OCI-LY7 (cell line): ENCODE measurements around the gene HDGFL3. TPM values are rescaled to one million over a fixed set of nuclear protein-coding genes. Genes with fewer than 3 reads are reported as not detected.

Source experiments
- BruUV-seq: library from RNA; stranded (reverse); fragments of 400-500 nt; replicated peaks from 2 replicates; lab custom pipeline; 2021; lab: Mats Ljungman, UMichigan
- CTCF ChIA-PET: fragments of 300-600 bp; sonication (Branson Sonifier 250); formaldehyde crosslinking; loops from one replicate; lab custom pipeline; 2022; ENCODE audit warnings: antibody characterized with exemption; ENCODE audit not compliant: unreplicated experiment; lab: Charles Lee
- POLR2A ChIA-PET: fragments of 300-600 bp; sonication (Branson Sonifier 250); formaldehyde crosslinking; loops from one replicate; lab custom pipeline; 2022; ENCODE audit warnings: antibody characterized with exemption; lab: Charles Lee
- DNase-seq: peaks from one replicate; pipeline ENCODE4 v3.0.0-alpha.2; 2015; ENCODE audit warnings: low spot score
- H2AFZ ChIP-seq: fragments of 200-600 bp; sonication (generic), shearing (Covaris generic); 2 replicates; pipeline ENCODE4 v1.6.1; 2014; ENCODE audit warnings: mild to moderate bottlenecking, antibody characterized with exemption, low read length, moderate library complexity
- H3K27ac ChIP-seq: fragments of 200-600 bp; sonication (generic); 2 replicates; pipeline ENCODE4 v1.5.1; 2014; ENCODE audit warnings: mixed run types, low read depth, mild to moderate bottlenecking, moderate library complexity, low read length, inconsistent platforms; ENCODE audit not compliant: poor library complexity, severe bottlenecking
- H3K36me3 ChIP-seq: fragments of 200-600 bp; sonication (generic); 2 replicates; pipeline ENCODE4 v1.6.1; 2014; ENCODE audit warnings: mild to moderate bottlenecking, antibody characterized with exemption, low read length, moderate library complexity, mixed read lengths; ENCODE audit not compliant: insufficient read depth
- H3K4me1 ChIP-seq: fragments of 200-600 bp; sonication (generic); 2 replicates; pipeline ENCODE4 v1.5.1; 2014; ENCODE audit warnings: mild to moderate bottlenecking, low read length; ENCODE audit not compliant: insufficient read depth, poor library complexity, severe bottlenecking
- H3K4me2 ChIP-seq: fragments of 200-600 bp; sonication (generic); 2 replicates; pipeline ENCODE4 v1.6.1; 2014; ENCODE audit warnings: mild to moderate bottlenecking, low read length
- H3K4me3 ChIP-seq: fragments of 200-600 bp; sonication (generic); 2 replicates; pipeline ENCODE4 v1.5.1; 2014; ENCODE audit warnings: mild to moderate bottlenecking, low read depth, low read length; ENCODE audit not compliant: poor library complexity, severe bottlenecking
- H3K79me2 ChIP-seq: fragments of 200-600 bp; sonication (generic); 2 replicates; pipeline ENCODE4 v1.6.1; 2016; ENCODE audit warnings: low read depth, mild to moderate bottlenecking, low read length, moderate library complexity, mixed read lengths; ENCODE audit not compliant: insufficient read depth
- H3K9me2 ChIP-seq: fragments of 200-600 bp; sonication (generic); 2 replicates; pipeline ENCODE4 v1.6.1; 2016; ENCODE audit warnings: mild to moderate bottlenecking, low read length, mixed read lengths; ENCODE audit not compliant: insufficient read depth
- H3K9me3 ChIP-seq: fragments of 200-600 bp; sonication (generic); 2 replicates; pipeline ENCODE4 v1.6.1; 2014; ENCODE audit warnings: mild to moderate bottlenecking, mixed run types, low read length, mixed read lengths
- H4K20me1 ChIP-seq: fragments of 200-600 bp; sonication (generic); 2 replicates; pipeline ENCODE4 v1.6.1; 2014; ENCODE audit warnings: mild to moderate bottlenecking, antibody characterized with exemption, low read length, moderate library complexity, mixed read lengths; ENCODE audit not compliant: insufficient read depth
- EZH2phosphoT487 ChIP-seq: fragments of 200-600 bp; sonication (generic); IDR thresholded peaks from 2 replicates; pipeline ENCODE4 v1.6.1; 2018; ENCODE audit warnings: low read depth, borderline replicate concordance, mild to moderate bottlenecking, mixed run types, antibody characterized with exemption, low read length, moderate library complexity, mixed read lengths
- intact Hi-C: fragments of 100-400 bp; cut with micrococcal nuclease; formaldehyde crosslinking; loops from one replicate; pipeline ENCODE4 v1.10.0; 2022; ENCODE audit not compliant: unreplicated experiment
- total RNA-seq, 2 experiments: library from RNA; depleted of rRNA in 1 of 2; stranded (reverse); fragments of >200 nt in 1 of 2; shearing (Covaris generic) in 1 of 2; gene quantifications; 2 replicates each; pipeline ENCODE4 v1.2.3, GENCODE V29; 2014 to 2022
- TF ChIP-seq, protein P1 (sequence below): fragments of 200-600 bp; sonication (generic); conservative IDR thresholded peaks from 2 replicates; pipeline ENCODE4 v1.5.1; 2014; ENCODE audit warnings: mild to moderate bottlenecking, antibody characterized with exemption, low read length, moderate library complexity, mixed read lengths

The HDGFL3 gene
- total RNA-seq, 2 experiments from 2014 or later, result 29.3 to 74.4 TPM

DNA sequence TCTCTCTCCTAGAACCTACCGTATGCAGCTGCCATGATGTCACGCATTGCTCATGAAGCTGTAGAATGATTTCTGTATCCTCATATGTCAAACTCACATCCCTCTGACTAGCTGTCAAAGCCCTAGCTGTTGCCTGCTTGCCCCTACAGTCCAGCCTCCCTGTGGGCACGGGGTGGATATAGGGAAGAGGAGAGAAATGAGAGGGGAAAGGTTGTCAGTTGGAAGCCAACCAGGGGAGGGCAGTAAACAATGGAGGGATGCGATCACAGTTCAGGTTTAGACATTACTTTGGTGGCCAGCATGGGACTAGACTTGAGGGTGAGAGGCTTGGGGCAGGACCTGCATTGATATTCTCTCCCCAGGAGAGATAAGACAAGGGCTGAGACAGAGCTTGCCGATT, 1.7 kb upstream of the HDGFL3 start:
- peaks cover 24% of the 10 kb centered on the region for H3K4me1 ChIP-seq
- H4K20me1 ChIP-seq, result no peaks in the 10 kb centered on the region
- H3K4me2 ChIP-seq, result no peak overlapping the region
- no TSS peak for BruUV-seq
- no peak overlapping the region for H3K27ac ChIP-seq
- H3K36me3 ChIP-seq, result no peaks in the 10 kb centered on the region
- CTCF ChIA-PET, result no interaction called here
- no peak for DNase-seq
- POLR2A ChIA-PET, result interaction anchor here (0.6 to 1.0 kb wide), 3 partner anchors 142 to 235 kb away, joined by 3 to 9 read pairs (median 3); no protein-coding TSS in a partner anchor
- H3K9me3 ChIP-seq, result no peaks in the 10 kb centered on the region
- H2AFZ ChIP-seq, result no peak overlapping the region
- intact Hi-C loops, result loop anchor here (5.0 to 10.0 kb wide), 5 partner anchors 362 to 1162 kb away; partner anchors contain the start of gene MEX3B
- H3K9me2 ChIP-seq, result no peaks in the 10 kb centered on the region
- H3K79me2 ChIP-seq, result peaks cover 25% of the 10 kb centered on the region
- no peak overlapping the region for H3K4me3 ChIP-seq
- TF ChIP-seq EZH2phosphoT487, result no peak
- TF ChIP-seq, protein P1, sequence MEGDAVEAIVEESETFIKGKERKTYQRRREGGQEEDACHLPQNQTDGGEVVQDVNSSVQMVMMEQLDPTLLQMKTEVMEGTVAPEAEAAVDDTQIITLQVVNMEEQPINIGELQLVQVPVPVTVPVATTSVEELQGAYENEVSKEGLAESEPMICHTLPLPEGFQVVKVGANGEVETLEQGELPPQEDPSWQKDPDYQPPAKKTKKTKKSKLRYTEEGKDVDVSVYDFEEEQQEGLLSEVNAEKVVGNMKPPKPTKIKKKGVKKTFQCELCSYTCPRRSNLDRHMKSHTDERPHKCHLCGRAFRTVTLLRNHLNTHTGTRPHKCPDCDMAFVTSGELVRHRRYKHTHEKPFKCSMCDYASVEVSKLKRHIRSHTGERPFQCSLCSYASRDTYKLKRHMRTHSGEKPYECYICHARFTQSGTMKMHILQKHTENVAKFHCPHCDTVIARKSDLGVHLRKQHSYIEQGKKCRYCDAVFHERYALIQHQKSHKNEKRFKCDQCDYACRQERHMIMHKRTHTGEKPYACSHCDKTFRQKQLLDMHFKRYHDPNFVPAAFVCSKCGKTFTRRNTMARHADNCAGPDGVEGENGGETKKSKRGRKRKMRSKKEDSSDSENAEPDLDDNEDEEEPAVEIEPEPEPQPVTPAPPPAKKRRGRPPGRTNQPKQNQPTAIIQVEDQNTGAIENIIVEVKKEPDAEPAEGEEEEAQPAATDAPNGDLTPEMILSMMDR, result no peak; the same call in 1 of the 2 replicates

GRCh38 chr15:83208367-83208661, 691 bp upstream of the HDGFL3 start:
- H4K20me1 ChIP-seq, result no peaks in the 10 kb centered on the region
- BruUV-seq, result no TSS peak
- H3K4me3 ChIP-seq, result peak overlapping the region; percentile 89
- H3K27ac ChIP-seq, result peak overlapping the region; percentile 31
- ChIA-PET POLR2A (interaction anchor here (0.6 to 0.8 kb wide), 2 partner anchors 55 to 197 kb away, joined by 3 to 4 read pairs; partner anchors contain the start of gene C15orf40), CTCF (interaction anchor here (0.8 kb wide), 1 partner anchor 197 kb away, joined by 3 read pairs; the partner anchor contains the start of gene C15orf40)
- no peaks in the 10 kb centered on the region for H3K36me3 ChIP-seq
- H3K79me2 ChIP-seq, result peaks cover 35% of the 10 kb centered on the region
- H3K4me2 ChIP-seq, result peak overlapping the region; percentile 61
- peak overlapping the region; percentile 90 for H2AFZ ChIP-seq
- no peaks in the 10 kb centered on the region for H3K9me3 ChIP-seq
- H3K4me1 ChIP-seq, result peaks cover 24% of the 10 kb centered on the region
- DNase-seq, result no peak
- H3K9me2 ChIP-seq, result no peaks in the 10 kb centered on the region
- no peak for TF ChIP-seq EZH2phosphoT487
- TF ChIP-seq, protein P1, result no peak; the same call in 1 of the 2 replicates
- intact Hi-C loops, result loop anchor here (1.0 to 10.0 kb wide), 6 partner anchors 197 to 1161 kb away; partner anchors contain the start of genes C15orf40 and MEX3B

DNA sequence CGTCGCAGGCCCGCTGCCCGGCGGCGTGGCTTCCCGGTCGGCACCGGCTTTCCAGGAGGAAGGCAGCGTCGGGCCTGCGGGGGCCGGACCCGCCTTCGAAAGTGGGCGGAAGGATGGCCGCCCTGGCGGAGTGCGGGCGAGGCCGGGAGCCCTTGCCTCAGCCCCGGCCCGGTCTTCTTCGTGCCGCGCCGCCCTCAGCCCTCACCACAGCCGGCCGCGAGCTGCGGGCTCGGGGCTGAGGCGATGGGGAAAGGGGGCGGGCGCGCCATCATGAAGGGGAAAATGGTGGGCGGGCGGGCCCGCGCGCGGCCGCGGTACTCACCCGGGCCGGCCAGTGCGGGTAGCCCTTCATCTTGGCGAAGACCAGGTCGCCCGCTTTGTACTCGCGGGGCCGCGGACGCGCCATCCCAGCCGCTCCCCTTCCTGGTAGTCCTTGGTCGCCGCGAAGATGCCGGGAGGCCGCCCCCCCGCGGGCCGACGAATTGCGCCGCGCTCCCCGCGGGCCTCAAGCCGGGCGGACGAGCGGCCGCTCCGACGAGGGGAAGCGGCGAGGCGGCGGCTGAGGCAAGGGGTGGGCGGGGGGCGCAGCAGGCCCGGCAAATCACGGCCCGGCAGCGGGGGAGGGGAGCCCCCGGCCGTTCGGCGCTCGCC, 489 bp downstream of the HDGFL3 start:
- intact Hi-C loops, result loop anchor here (1.0 to 10.0 kb wide), 7 partner anchors 98 to 1160 kb away; partner anchors contain the start of genes BTBD1 and MEX3B
- H3K79me2 ChIP-seq, result peaks cover 45% of the 10 kb centered on the region
- H3K4me2 ChIP-seq, result peak overlapping the region; percentile 63
- H3K9me2 ChIP-seq, result no peaks in the 10 kb centered on the region
- DNase-seq, result peak; percentile 49
- H3K9me3 ChIP-seq, result no peaks in the 10 kb centered on the region
- H3K4me1 ChIP-seq, result peaks cover 32% of the 10 kb centered on the region
- H3K36me3 ChIP-seq, result no peaks in the 10 kb centered on the region
- no peak for TF ChIP-seq EZH2phosphoT487
- TF ChIP-seq, protein P1, result no peak
- H3K27ac ChIP-seq, result peak overlapping the region; percentile 47
- H4K20me1 ChIP-seq, result 0 out of 2 replicates have a peak, but pooled peaks cover 6% of the 10 kb centered on the region
- peak overlapping the region; percentile 85 for H2AFZ ChIP-seq
- H3K4me3 ChIP-seq, result peak overlapping the region; percentile 89
- CTCF ChIA-PET, result no interaction called here
- POLR2A ChIA-PET, result interaction anchor here (0.6 kb wide), 1 partner anchor 52 kb away, joined by 3 read pairs; no protein-coding TSS in a partner anchor
- no TSS peak for BruUV-seq
